Measurements from ENCODE around the gene SLC34A3.

DNA sequence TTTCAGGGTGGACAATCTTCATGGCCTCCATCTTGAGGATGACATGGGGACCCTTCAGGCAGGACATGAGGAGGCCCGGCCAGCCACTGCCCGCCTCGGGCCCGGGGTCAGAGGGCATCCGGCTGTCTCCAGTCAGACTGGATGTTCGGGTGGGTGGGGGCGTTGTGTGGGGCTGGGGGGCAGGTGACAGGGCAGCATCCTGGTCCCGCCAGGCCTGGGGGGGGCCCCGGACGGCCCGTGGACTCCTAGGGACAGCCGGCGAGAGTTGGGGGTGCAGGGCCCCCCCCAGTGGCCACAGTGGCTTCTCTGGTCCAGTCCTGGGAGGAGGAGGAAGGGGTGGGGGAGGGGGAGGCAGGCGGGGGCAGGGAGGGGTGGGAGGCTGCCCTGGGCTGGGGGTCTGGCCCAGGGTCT, 9.6 kb upstream of the SLC34A3 start:
- TF ChIP-seq POLR2AphosphoS5 (IDR thresholded peaks at IDR 0.05; ENCODE audit: low read depth, low read length) = no peak
- TF ChIP-seq SIN3A (IDR thresholded peaks at IDR 0.05; ENCODE audit: borderline replicate concordance, insufficient read depth, low read length) = no peak

Measured in PFSK-1 (cell line).